ENCODE measurements around the gene TTC17. TPM values are rescaled to one million over a fixed set of nuclear protein-coding genes. Genes with fewer than 3 reads are reported as not detected.

The TTC17 gene
- total RNA-seq, 1 experiment from 2014 or later: 42.1 TPM

- Histone ChIP-seq H3K4me3 (ENCODE audit: low read length) (no peak overlapping the region), H4K20me1 (ENCODE audit: low read length) (no peaks in the 10 kb centered on the region), H3K4me1 (ENCODE audit: insufficient read depth, low read length) (no peaks in the 10 kb centered on the region), H3K27ac (ENCODE audit: low read length) (no peak overlapping the region), H3K9me3 (ENCODE audit: low read length) (no peaks in the 10 kb centered on the region), H3K27me3 (ENCODE audit: low read length) (no peaks in the 10 kb centered on the region), H3K9ac (ENCODE audit: low read length) (no peak overlapping the region), H3K36me3 (ENCODE audit: low read depth, low read length) (peaks cover 7% of the 10 kb centered on the region; the same call in 1 of the 2 replicates), H3F3A (ENCODE audit: low read length, unreplicated experiment) (no peaks in the 10 kb centered on the region), H2AFZ (ENCODE audit: low read length) (no peak overlapping the region), H3K9me2 (replicated peaks; ENCODE audit: low read length) (no peaks in the 10 kb centered on the region), H3K79me2 (ENCODE audit: low read length) (no peaks in the 10 kb centered on the region), H3K4me2 (ENCODE audit: low read length) (no peak overlapping the region)
- TF ChIP-seq CTCF (conservative IDR thresholded peaks at IDR 0.05; ENCODE audit: low read depth, low read length): no peak
- TF ChIP-seq EZH2 (IDR thresholded peaks at IDR 0.05; ENCODE audit: low read length, unreplicated experiment): no peak
- TF ChIP-seq EZH2phosphoT487 (IDR thresholded peaks at IDR 0.05; ENCODE audit: borderline replicate concordance, low read length): no peak
- CTCF ChIA-PET: no interaction called here
- no peak for ATAC-seq
- no TSS peak for BruUV-seq (replicated peaks)
- intact Hi-C loops (cut with micrococcal nuclease): no loop called here
- no peak for DNase-seq
- POLR2A ChIA-PET (ENCODE audit: unreplicated experiment): no interaction called here
These were observed 81.8 kb downstream of the TTC17 start for GRCh38 chr11:43440486-43440885.

- no peaks in the 10 kb centered on the region for H4K20me1 ChIP-seq (ENCODE audit: low read length)
- H2AFZ ChIP-seq (ENCODE audit: low read length): no peak overlapping the region
- peaks cover 10% of the 10 kb centered on the region for H3K36me3 ChIP-seq (ENCODE audit: low read depth, low read length)
- H3F3A ChIP-seq (ENCODE audit: low read length, unreplicated experiment): no peaks in the 10 kb centered on the region
- H3K27ac ChIP-seq (ENCODE audit: low read length): no peak overlapping the region
- H3K27me3 ChIP-seq (ENCODE audit: low read length): no peaks in the 10 kb centered on the region
- H3K4me2 ChIP-seq (ENCODE audit: low read length): no peak overlapping the region
- H3K79me2 ChIP-seq (ENCODE audit: low read length): no peaks in the 10 kb centered on the region
- intact Hi-C loops (cut with micrococcal nuclease): no loop called here
- ATAC-seq (no peak), DNase-seq (no peak)
- H3K9me2 ChIP-seq (replicated peaks; ENCODE audit: low read length): no peaks in the 10 kb centered on the region
- H3K4me3 ChIP-seq (ENCODE audit: low read length): no peak overlapping the region
- CTCF ChIA-PET: no interaction called here
- POLR2A ChIA-PET (ENCODE audit: unreplicated experiment): no interaction called here
- no peaks in the 10 kb centered on the region for H3K9me3 ChIP-seq (ENCODE audit: low read length)
- TF ChIP-seq EZH2phosphoT487 (IDR thresholded peaks at IDR 0.05; ENCODE audit: borderline replicate concordance, low read length) (no peak), EZH2 (IDR thresholded peaks at IDR 0.05; ENCODE audit: low read length, unreplicated experiment) (no peak), CTCF (conservative IDR thresholded peaks at IDR 0.05; ENCODE audit: low read depth, low read length) (no peak)
- H3K4me1 ChIP-seq (ENCODE audit: insufficient read depth, low read length): no peaks in the 10 kb centered on the region
- H3K9ac ChIP-seq (ENCODE audit: low read length): no peak overlapping the region
- TSS peak; percentile 9 for BruUV-seq (replicated peaks)
These were observed 85.1 kb downstream of the TTC17 start for GRCh38 chr11:43443811-43444210.

GRCh38 chr11:43447151-43447550 is 88.4 kb downstream of the TTC17 start:
- POLR2A ChIA-PET (ENCODE audit: unreplicated experiment): no interaction called here
- intact Hi-C loops (cut with micrococcal nuclease): no loop called here
- CTCF ChIA-PET: no interaction called here
- DNase-seq (no peak), ATAC-seq (no peak)
- H3K4me2 ChIP-seq (ENCODE audit: low read length): no peak overlapping the region
- TF ChIP-seq CTCF (conservative IDR thresholded peaks at IDR 0.05; ENCODE audit: low read depth, low read length) (no peak), EZH2phosphoT487 (IDR thresholded peaks at IDR 0.05; ENCODE audit: borderline replicate concordance, low read length) (no peak), EZH2 (IDR thresholded peaks at IDR 0.05; ENCODE audit: low read length, unreplicated experiment) (no peak)
- H3K4me1 ChIP-seq (ENCODE audit: insufficient read depth, low read length): no peaks in the 10 kb centered on the region
- no peak overlapping the region for H3K4me3 ChIP-seq (ENCODE audit: low read length)
- peaks cover 21% of the 10 kb centered on the region for H3K36me3 ChIP-seq (ENCODE audit: low read depth, low read length)
- no TSS peak for BruUV-seq (replicated peaks)
- H2AFZ ChIP-seq (ENCODE audit: low read length): no peak overlapping the region
- H3K79me2 ChIP-seq (ENCODE audit: low read length): no peaks in the 10 kb centered on the region
- no peaks in the 10 kb centered on the region for H3K27me3 ChIP-seq (ENCODE audit: low read length)
- H4K20me1 ChIP-seq (ENCODE audit: low read length): no peaks in the 10 kb centered on the region
- no peaks in the 10 kb centered on the region for H3F3A ChIP-seq (ENCODE audit: low read length, unreplicated experiment)
- no peaks in the 10 kb centered on the region for H3K9me2 ChIP-seq (replicated peaks; ENCODE audit: low read length)
- no peak overlapping the region for H3K9ac ChIP-seq (ENCODE audit: low read length)
- no peaks in the 10 kb centered on the region for H3K9me3 ChIP-seq (ENCODE audit: low read length)
- no peak overlapping the region for H3K27ac ChIP-seq (ENCODE audit: low read length)

Measured in PC-3 (cell line).